Large intestine (tissue), 3 donors: Measurements from ENCODE around the gene RANBP1. TPM values are rescaled to one million over a fixed set of nuclear protein-coding genes. Genes with fewer than 3 reads are reported as not detected.
A peak's percentile ranks its signal among the peaks of the same experiment; 100 is the strongest.
"Not testable (repeated sequence)": the region's sequence is repeated elsewhere in the genome, so short reads cannot be mapped to it uniquely, and the experiment has no call there.

Experiments
- DNase-seq, 2 donors: peaks; one replicate each; pipeline versions ENCODE4 v3.0.0 to v3.0.0-alpha.2; 2013
- H3K27ac ChIP-seq: one replicate; pipeline ENCODE4 v1.5.1; 2013; ENCODE audit warnings: low read length
- H3K27me3 ChIP-seq: 2 replicates; pipeline ENCODE4 v1.6.1; 2013; ENCODE audit warnings: low read length; ENCODE audit not compliant: control insufficient read depth, insufficient read depth
- H3K36me3 ChIP-seq: 2 replicates; pipeline ENCODE4 v1.6.1; 2013; ENCODE audit warnings: low read length; ENCODE audit not compliant: control insufficient read depth, insufficient read depth
- H3K4me1 ChIP-seq: one replicate; pipeline ENCODE4 v1.6.1; 2013; ENCODE audit warnings: low read length; ENCODE audit not compliant: control insufficient read depth, insufficient read depth
- H3K4me3 ChIP-seq: one replicate; pipeline ENCODE4 v1.5.1; 2013; ENCODE audit warnings: low read length
- H3K9me3 ChIP-seq: one replicate; pipeline ENCODE4 v1.6.1; 2013; ENCODE audit warnings: mild to moderate bottlenecking, low read depth, low read length, moderate library complexity; ENCODE audit not compliant: control insufficient read depth
- WGBS: methylation state at CpG from one replicate; pipeline ENCODE4 v1.1.5; 2013; ENCODE audit warnings: low lambda C conversion rate; ENCODE audit not compliant: insufficient coverage; 5-methylcytosine and 5-hydroxymethylcytosine counted together
- polyA plus RNA-seq: library from polyadenylated mRNA; unstranded; fragments of 120-200 nt; gene quantifications from one replicate; pipeline ENCODE4 v1.2.1, GENCODE V29; 2013

RANBP1 gene
- polyA plus RNA-seq, 1 donor: 136 TPM

GRCh38 chr22:20155330-20156041 lies 39.6 kb downstream of the RANBP1 start:
- Histone ChIP-seq H3K9me3 (no peaks in the 10 kb centered on the region), H3K27ac (no peak overlapping the region), H3K4me1 (no peaks in the 10 kb centered on the region), H3K27me3 (no peaks in the 10 kb centered on the region), H3K4me3 (peak overlapping the region; percentile 18), H3K36me3 (no peaks in the 10 kb centered on the region)
- DNase-seq: peak; percentile 34 to 51
- WGBS: no CpG with 5 or more reads among the region's 30 CpGs

GRCh38 chr22:20156042-20156389 lies 40.1 kb downstream of the RANBP1 start:
- no peaks in the 10 kb centered on the region for H3K27me3 ChIP-seq
- no peak overlapping the region for H3K4me3 ChIP-seq
- H3K9me3 ChIP-seq: no peaks in the 10 kb centered on the region
- no peaks in the 10 kb centered on the region for H3K36me3 ChIP-seq
- no peak overlapping the region for H3K27ac ChIP-seq
- no peaks in the 10 kb centered on the region for H3K4me1 ChIP-seq
- no peak for DNase-seq
- WGBS: no CpG with 5 or more reads among the region's 7 CpGs

GRCh38 chr22:20156611-20157429 lies 40.9 kb downstream of the RANBP1 start:
- peak; percentile 68 to 88 for DNase-seq
- no CpG with 5 or more reads among the region's 17 CpGs for whole genome bisulfite sequencing
- no peaks in the 10 kb centered on the region for H3K4me1 ChIP-seq
- no peaks in the 10 kb centered on the region for H3K27me3 ChIP-seq
- no peaks in the 10 kb centered on the region for H3K36me3 ChIP-seq
- no peak overlapping the region for H3K4me3 ChIP-seq
- no peaks in the 10 kb centered on the region for H3K9me3 ChIP-seq
- H3K27ac ChIP-seq: no peak overlapping the region

- no peaks in the 10 kb centered on the region for H3K27me3 ChIP-seq
- H3K4me1 ChIP-seq: no peaks in the 10 kb centered on the region
- no peak for DNase-seq
- no peaks in the 10 kb centered on the region for H3K36me3 ChIP-seq
- WGBS: no CpG with 5 or more reads among the region's 15 CpGs
- H3K9me3 ChIP-seq: no peaks in the 10 kb centered on the region
- H3K4me3 ChIP-seq: no peak overlapping the region
- no peak overlapping the region for H3K27ac ChIP-seq
These were observed 41.7 kb downstream of the RANBP1 start for GRCh38 chr22:20157430-20158183.

- 60% methylated on average over 1 of the region's 15 CpGs for WGBS
- H3K27ac ChIP-seq: no peak overlapping the region
- H3K27me3 ChIP-seq: no peaks in the 10 kb centered on the region
- H3K36me3 ChIP-seq: no peaks in the 10 kb centered on the region
- H3K4me1 ChIP-seq: no peaks in the 10 kb centered on the region
- DNase-seq: no peak
- H3K9me3 ChIP-seq: no peaks in the 10 kb centered on the region
- H3K4me3 ChIP-seq: no peak overlapping the region
These were observed 42.6 kb downstream of the RANBP1 start for GRCh38 chr22:20158391-20159036.

GRCh38 chr22:20159076-20159475 lies 43.2 kb downstream of the RANBP1 start:
- Histone ChIP-seq H3K4me1 (no peaks in the 10 kb centered on the region), H3K36me3 (no peaks in the 10 kb centered on the region), H3K27ac (no peak overlapping the region), H3K27me3 (no peaks in the 10 kb centered on the region), H3K4me3 (no peak overlapping the region), H3K9me3 (no peaks in the 10 kb centered on the region)
- WGBS: no CpG with 5 or more reads among the region's 9 CpGs
- no peak for DNase-seq

GRCh38 chr22:20159531-20159930 lies 43.6 kb downstream of the RANBP1 start:
- not testable (repeated sequence) for H3K4me3 ChIP-seq, H3K36me3 ChIP-seq, H3K9me3 ChIP-seq, DNase-seq, H3K27me3 ChIP-seq, H3K27ac ChIP-seq, H3K4me1 ChIP-seq
- no CpG with 5 or more reads among the region's 14 CpGs for WGBS

GRCh38 chr22:20160041-20160440 lies 44.1 kb downstream of the RANBP1 start:
- Histone ChIP-seq H3K9me3 (no peaks in the 10 kb centered on the region), H3K4me1 (no peaks in the 10 kb centered on the region), H3K36me3 (no peaks in the 10 kb centered on the region), H3K27me3 (no peaks in the 10 kb centered on the region), H3K27ac (no peak overlapping the region), H3K4me3 (no peak overlapping the region)
- no CpG with 5 or more reads among the region's 10 CpGs for WGBS
- no peak for DNase-seq

- Histone ChIP-seq H3K36me3 (no peaks in the 10 kb centered on the region), H3K27ac (no peak overlapping the region), H3K9me3 (no peaks in the 10 kb centered on the region), H3K27me3 (no peaks in the 10 kb centered on the region), H3K4me1 (no peaks in the 10 kb centered on the region), H3K4me3 (no peak overlapping the region)
- no peak for DNase-seq
- no CpG with 5 or more reads among the region's 11 CpGs for WGBS
These were observed 49.0 kb downstream of the RANBP1 start for GRCh38 chr22:20164863-20165262.

- no peaks in the 10 kb centered on the region for H3K27me3 ChIP-seq
- no peaks in the 10 kb centered on the region for H3K36me3 ChIP-seq
- H3K4me1 ChIP-seq: no peaks in the 10 kb centered on the region
- no peak for DNase-seq
- H3K9me3 ChIP-seq: no peaks in the 10 kb centered on the region
- H3K4me3 ChIP-seq: no peak overlapping the region
- H3K27ac ChIP-seq: no peak overlapping the region
- no CpG with 5 or more reads among the region's 12 CpGs for WGBS
These were observed 49.5 kb downstream of the RANBP1 start for GRCh38 chr22:20165421-20165820.
